SJCRH30 (cell line): ENCODE results near the gene GPR17. TPM values are rescaled to one million over a fixed set of nuclear protein-coding genes. Genes with fewer than 3 reads are reported as not detected.

Experiments used
- DNase-seq, 2 experiments: peaks; one replicate each; pipeline ENCODE4 v3.0.0-alpha.2; 2015 to 2020
- H3K27ac ChIP-seq: fragments of 250-450 bp; sonication (Bioruptor Pico); 2 replicates; pipeline ENCODE4 v1.5.1; 2020; ENCODE audit warnings: mild to moderate bottlenecking, moderate library complexity
- H3K27me3 ChIP-seq: fragments of 250-450 bp; sonication (Bioruptor Pico); 2 replicates; pipeline ENCODE4 v1.5.1; 2020; ENCODE audit warnings: mild to moderate bottlenecking, moderate library complexity
- H3K36me3 ChIP-seq: fragments of 250-450 bp; sonication (Bioruptor Pico); 2 replicates; pipeline ENCODE4 v1.5.1; 2020; ENCODE audit warnings: mild to moderate bottlenecking, moderate library complexity
- H3K4me1 ChIP-seq: fragments of 250-450 bp; sonication (Bioruptor Pico); 2 replicates; pipeline ENCODE4 v1.5.1; 2020; ENCODE audit warnings: mild to moderate bottlenecking, moderate library complexity
- H3K4me3 ChIP-seq: fragments of 250-450 bp; sonication (Bioruptor Pico); 2 replicates; pipeline ENCODE4 v1.5.1; 2020; ENCODE audit warnings: mild to moderate bottlenecking, moderate library complexity
- H3K9me3 ChIP-seq: fragments of 250-450 bp; sonication (Bioruptor Pico); replicated peaks from 2 replicates; pipeline ENCODE4 v1.5.1; 2020; ENCODE audit warnings: mild to moderate bottlenecking, moderate library complexity
- total RNA-seq: library from RNA; depleted of rRNA; stranded (reverse); fragments of >200 nt; shearing (Covaris generic); gene quantifications from 2 replicates; pipeline ENCODE4 v1.2.3, GENCODE V29; 2014

Gene GPR17
- total RNA-seq, 1 experiment from 2014 or later: not detected

DNA sequence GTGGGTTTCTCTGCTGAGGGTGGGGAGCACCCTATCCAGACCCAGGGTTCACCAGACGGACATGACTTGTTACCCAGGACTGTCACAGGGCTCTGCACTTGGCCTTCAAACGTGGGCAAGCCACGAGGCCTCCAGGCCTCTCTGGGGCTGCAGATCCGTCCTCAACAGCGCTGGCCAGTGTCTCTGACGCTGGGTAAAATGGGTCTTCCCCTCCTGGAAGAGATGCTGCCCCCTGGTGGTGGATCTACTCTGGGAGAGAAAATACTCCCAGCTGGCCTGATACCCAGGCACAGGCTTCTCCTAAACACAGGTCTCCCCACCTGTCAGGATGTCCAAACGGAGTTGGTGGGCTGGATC lies 3.7 kb downstream of the GPR17 start:
- no peak overlapping the region for H3K4me3 ChIP-seq
- H3K36me3 ChIP-seq: no peaks in the 10 kb centered on the region
- peak; percentile 87 to 91 for DNase-seq
- H3K4me1 ChIP-seq: peaks cover 9% of the 10 kb centered on the region
- H3K27me3 ChIP-seq: no peaks in the 10 kb centered on the region
- H3K27ac ChIP-seq: no peak overlapping the region
- no peaks in the 10 kb centered on the region for H3K9me3 ChIP-seq

DNA sequence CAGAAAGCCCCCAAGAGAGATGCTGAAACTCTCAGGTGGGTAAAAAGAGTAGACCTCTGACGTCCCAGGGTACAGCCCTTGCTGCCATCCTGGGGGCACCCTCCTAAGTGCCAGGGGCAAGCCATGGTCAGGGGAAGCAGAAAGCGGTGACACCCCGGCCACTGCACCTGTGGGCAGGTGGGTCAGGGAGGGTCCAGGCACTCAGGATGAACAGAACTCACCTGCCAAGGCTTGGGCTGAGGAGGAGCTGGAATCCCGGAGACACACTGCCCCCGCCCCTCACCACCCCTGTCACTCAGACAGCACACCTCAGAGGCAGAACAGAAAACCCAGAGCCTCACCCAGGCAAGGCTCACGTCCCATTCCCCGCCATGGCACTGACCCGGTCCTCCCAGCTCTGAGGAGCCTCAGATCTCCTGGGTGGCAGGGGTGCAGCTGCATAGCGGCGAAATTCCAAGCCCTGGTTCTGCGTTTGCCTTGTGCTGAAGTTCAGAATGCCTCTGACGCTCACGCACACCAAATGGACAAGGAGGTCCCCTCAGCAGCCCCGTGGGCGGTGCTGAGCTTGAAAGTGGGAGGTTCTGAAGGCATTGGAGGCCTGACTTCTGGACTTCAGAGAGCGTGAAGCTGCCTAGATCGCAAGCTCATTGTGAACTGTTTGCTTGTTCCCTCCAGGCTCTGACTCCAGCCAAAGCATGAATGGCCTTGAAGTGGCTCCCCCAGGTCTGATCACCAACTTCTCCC lies 4.3 kb downstream of the GPR17 start:
- peaks cover 9% of the 10 kb centered on the region for H3K4me1 ChIP-seq

DNA sequence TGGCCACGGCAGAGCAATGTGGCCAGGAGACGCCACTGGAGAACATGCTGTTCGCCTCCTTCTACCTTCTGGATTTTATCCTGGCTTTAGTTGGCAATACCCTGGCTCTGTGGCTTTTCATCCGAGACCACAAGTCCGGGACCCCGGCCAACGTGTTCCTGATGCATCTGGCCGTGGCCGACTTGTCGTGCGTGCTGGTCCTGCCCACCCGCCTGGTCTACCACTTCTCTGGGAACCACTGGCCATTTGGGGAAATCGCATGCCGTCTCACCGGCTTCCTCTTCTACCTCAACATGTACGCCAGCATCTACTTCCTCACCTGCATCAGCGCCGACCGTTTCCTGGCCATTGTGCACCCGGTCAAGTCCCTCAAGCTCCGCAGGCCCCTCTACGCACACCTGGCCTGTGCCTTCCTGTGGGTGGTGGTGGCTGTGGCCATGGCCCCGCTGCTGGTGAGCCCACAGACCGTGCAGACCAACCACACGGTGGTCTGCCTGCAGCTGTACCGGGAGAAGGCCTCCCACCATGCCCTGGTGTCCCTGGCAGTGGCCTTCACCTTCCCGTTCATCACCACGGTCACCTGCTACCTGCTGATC lies 4.9 kb downstream of the GPR17 start:
- Histone ChIP-seq H3K27ac (no peak overlapping the region), H3K4me3 (no peak overlapping the region), H3K4me1 (peaks cover 13% of the 10 kb centered on the region), H3K9me3 (no peaks in the 10 kb centered on the region), H3K27me3 (no peaks in the 10 kb centered on the region), H3K36me3 (no peaks in the 10 kb centered on the region)
- no peak for DNase-seq

More for the DNA sequence above, 4.3 kb downstream of the GPR17 start:
- Histone ChIP-seq H3K9me3 (no peaks in the 10 kb centered on the region), H3K27me3 (no peaks in the 10 kb centered on the region), H3K27ac (no peak overlapping the region), H3K36me3 (no peaks in the 10 kb centered on the region), H3K4me3 (no peak overlapping the region)
- DNase-seq: no peak

DNA sequence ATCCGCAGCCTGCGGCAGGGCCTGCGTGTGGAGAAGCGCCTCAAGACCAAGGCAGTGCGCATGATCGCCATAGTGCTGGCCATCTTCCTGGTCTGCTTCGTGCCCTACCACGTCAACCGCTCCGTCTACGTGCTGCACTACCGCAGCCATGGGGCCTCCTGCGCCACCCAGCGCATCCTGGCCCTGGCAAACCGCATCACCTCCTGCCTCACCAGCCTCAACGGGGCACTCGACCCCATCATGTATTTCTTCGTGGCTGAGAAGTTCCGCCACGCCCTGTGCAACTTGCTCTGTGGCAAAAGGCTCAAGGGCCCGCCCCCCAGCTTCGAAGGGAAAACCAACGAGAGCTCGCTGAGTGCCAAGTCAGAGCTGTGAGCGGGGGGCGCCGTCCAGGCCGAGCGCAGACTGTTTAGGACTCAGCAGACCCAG lies 5.4 kb downstream of the GPR17 start:
- Histone ChIP-seq H3K27ac (no peak overlapping the region), H3K36me3 (no peaks in the 10 kb centered on the region), H3K9me3 (no peaks in the 10 kb centered on the region), H3K4me1 (peaks cover 13% of the 10 kb centered on the region), H3K27me3 (no peaks in the 10 kb centered on the region), H3K4me3 (no peak overlapping the region)
- no peak for DNase-seq

DNA sequence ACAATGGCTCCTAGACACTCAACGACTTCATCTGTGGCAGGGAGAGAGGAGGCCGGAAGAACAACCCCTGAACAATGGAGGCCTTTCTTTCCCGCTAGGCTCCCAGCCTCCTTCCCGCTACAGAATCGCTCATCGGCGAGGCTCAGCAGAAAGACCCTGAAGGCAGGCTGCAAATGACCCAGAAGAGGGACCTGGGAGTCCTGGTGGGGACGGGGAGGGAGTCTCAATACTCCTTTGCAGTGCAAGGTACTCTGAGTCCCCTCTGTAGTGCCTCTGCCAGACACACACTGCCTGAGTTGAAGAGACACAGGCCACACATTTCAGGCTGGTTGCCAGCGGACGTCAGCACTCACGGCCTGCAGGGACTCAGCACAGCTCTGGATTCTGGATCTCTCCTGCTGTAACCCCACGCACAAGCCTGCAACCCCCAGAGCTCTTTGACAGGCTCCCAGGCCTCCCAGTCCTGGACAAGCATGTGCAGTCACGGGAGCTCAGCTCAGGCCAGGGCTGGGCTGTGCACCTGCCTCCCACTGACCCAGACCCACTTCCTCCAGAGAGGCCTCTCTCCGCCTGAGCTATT lies 6.1 kb downstream of the GPR17 start:
- H3K9me3 ChIP-seq: no peaks in the 10 kb centered on the region
- no peak overlapping the region for H3K27ac ChIP-seq
- DNase-seq: no peak
- H3K36me3 ChIP-seq: no peaks in the 10 kb centered on the region
- no peak overlapping the region for H3K4me3 ChIP-seq
- peaks cover 13% of the 10 kb centered on the region for H3K4me1 ChIP-seq
- H3K27me3 ChIP-seq: no peaks in the 10 kb centered on the region

DNA sequence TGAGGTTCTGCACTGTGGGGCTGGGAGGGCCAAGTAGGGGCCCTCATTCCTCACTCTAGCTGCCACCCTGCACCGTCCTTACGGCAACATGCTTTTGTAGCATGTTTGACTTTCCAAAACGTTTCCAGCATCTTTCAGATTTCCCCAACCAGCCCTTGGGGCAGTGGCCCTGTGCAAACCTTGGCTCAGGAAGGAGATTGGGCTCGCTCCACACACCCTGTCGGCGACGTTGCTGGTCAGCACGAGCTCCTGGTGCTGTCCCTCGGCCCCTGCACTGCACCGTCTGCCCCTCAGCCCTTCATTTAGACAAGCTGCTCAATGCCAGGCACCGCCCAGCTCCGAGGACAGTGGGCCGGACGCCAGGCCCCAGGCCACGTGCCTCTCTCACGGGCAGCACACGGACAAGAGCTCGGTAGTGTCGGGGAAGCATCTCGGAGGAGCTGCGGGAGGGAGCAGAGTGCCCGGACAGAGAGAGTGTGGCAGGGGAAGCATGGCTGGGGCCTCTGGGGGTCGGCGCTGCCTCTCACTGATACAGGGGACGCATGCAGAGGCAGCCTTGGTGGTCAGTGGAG lies 6.9 kb downstream of the GPR17 start:
- Histone ChIP-seq H3K4me3 (no peak overlapping the region), H3K27ac (no peak overlapping the region), H3K36me3 (no peaks in the 10 kb centered on the region), H3K4me1 (peaks cover 13% of the 10 kb centered on the region), H3K9me3 (no peaks in the 10 kb centered on the region), H3K27me3 (no peaks in the 10 kb centered on the region)
- DNase-seq: no peak

DNA sequence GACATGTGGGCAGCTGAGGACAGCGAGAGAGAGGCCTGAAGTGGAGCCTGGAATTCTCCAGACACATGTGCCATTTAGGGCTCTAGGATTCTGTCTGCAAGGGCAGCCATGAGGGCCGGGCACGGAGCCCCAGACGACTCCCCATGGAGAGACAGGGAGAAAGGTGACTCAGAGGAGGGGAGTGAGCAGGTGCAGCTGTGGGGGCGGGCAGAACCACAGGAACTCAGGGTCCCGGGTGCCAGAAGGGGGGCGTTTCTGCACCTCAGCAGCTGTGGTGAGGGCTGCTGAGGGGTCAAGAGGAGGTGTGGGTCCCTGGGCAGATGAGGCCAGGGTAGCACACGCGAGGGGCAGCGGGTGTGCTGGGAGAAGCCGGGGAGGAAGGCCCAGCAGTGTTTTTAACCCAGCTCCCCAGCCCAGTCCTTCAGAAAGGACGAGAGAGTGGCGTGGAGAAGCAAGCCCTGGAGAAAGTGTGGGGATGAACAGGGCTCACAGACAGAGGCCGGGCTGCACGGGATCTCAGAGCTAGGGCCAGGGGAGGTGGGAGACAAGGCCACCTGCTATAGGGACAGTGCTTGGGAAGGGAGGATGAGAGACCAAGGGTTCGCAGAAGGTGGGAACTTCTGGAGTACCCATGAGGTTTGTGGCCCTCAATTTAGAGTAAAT lies 7.6 kb downstream of the GPR17 start:
- no peak overlapping the region for H3K4me3 ChIP-seq
- H3K36me3 ChIP-seq: no peaks in the 10 kb centered on the region
- H3K9me3 ChIP-seq: no peaks in the 10 kb centered on the region
- peaks cover 13% of the 10 kb centered on the region for H3K4me1 ChIP-seq
- DNase-seq: peak; percentile 52 to 55
- H3K27ac ChIP-seq: no peak overlapping the region
- H3K27me3 ChIP-seq: no peaks in the 10 kb centered on the region

DNA sequence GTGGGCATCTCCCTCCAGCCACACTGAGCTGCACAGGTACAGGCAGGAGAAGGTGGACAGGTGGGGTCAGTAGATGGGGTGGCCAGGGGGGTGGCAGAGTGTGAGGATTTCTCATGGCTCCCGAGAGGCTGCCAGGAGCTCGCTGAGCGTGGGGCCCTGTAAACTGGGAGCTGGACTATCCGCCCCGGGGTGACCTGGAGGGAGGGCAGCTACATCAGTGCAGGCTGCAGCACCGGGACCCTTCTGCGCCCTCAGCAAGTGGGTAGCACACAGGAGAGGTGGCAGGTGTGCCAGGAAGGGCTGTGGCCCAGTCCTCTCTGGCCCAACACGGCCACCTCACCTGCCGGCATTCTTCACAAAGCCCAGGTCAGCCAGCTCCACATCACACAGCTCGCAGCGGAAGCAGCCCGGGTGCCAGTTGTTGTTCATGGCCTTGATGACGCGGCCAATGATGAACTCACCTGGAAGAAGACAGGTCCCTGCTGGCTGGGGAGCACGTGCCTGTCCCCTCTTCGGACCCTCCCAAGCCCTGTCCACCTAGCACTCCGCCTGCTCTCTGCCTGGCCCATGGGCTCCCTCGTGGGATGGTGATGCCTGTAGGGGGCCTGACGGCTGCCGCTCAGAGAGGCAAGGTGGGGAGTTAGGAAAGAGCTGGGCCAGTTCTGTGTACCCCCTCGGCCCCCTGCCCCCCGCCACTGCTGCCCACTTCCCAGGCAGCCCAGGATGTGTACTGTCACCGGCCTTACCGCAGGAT lies 8.3 kb downstream of the GPR17 start:
- H3K4me1 ChIP-seq: peaks cover 13% of the 10 kb centered on the region
- DNase-seq: no peak
- no peaks in the 10 kb centered on the region for H3K9me3 ChIP-seq
- H3K36me3 ChIP-seq: no peaks in the 10 kb centered on the region
- H3K27me3 ChIP-seq: no peaks in the 10 kb centered on the region
- H3K27ac ChIP-seq: no peak overlapping the region
- H3K4me3 ChIP-seq: no peak overlapping the region

DNA sequence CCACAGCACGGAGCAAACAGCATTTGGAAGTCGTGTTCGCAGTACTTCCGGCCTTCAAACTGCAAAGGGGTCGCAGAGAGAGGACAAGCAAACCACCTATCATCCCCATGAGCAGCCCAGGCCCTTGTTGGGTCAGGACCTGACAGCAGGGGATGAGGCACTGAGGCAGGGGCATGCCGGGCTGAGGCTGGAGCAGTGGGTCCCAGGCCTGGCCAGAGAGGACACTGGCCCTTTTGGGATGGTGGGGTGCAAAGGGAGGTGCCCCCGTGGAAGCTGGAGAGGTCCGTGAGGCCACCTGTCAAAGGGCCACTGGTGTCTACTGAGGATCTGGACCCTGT lies 8.9 kb downstream of the GPR17 start:
- H3K27ac ChIP-seq: no peak overlapping the region

DNA sequence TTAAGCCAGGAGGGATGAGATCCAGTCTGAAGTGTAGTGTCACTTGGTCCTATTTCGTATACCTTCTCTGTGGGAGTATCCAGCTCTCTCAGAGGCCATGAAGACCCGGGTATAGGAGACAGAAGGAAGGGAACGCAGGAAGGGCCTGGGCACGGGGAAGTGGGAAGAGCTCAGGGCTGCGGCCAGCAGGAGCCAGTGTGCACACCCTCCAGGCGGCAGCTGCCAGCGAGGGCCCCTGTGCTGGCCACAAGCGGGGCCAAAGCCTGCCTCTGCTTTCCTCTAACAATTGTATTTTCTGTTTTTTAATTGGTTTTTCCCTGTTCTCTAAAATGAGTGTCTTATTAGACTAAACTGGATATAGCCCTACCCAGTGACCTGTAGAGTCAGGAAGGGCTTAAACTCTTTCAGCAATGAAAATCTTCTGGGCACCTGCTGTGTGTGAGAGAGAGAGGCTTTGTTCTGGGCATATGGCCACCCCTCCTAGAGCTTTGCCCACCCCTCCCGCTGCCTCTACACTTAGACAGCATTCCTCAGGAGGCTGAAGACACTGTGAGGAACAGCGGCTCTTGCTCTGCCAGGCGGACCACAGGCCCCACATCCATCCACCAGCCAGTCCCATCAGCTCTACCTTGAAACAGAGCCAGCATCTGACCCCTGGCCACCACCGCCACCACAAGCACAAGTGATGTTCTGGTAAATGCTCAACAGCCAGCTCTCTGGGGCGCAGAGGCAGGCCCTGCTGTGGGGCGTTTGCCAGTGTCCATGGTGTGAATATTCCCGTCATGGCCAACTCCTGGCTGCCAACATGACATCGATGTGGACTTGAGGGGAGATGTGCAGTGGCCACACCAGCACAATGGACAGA lies 9.5 kb downstream of the GPR17 start:
- H3K4me3 ChIP-seq: no peak overlapping the region
- H3K27ac ChIP-seq: no peak overlapping the region
- DNase-seq: peak in 1 of 2 experiments; percentile 49
- H3K36me3 ChIP-seq: no peaks in the 10 kb centered on the region
- no peaks in the 10 kb centered on the region for H3K27me3 ChIP-seq
- H3K9me3 ChIP-seq: no peaks in the 10 kb centered on the region
- H3K4me1 ChIP-seq: peaks cover 13% of the 10 kb centered on the region

More for the DNA sequence above, 8.9 kb downstream of the GPR17 start:
- H3K36me3 ChIP-seq: no peaks in the 10 kb centered on the region
- no peaks in the 10 kb centered on the region for H3K27me3 ChIP-seq
- peaks cover 13% of the 10 kb centered on the region for H3K4me1 ChIP-seq
- H3K4me3 ChIP-seq: no peak overlapping the region
- DNase-seq: no peak
- no peaks in the 10 kb centered on the region for H3K9me3 ChIP-seq

DNA sequence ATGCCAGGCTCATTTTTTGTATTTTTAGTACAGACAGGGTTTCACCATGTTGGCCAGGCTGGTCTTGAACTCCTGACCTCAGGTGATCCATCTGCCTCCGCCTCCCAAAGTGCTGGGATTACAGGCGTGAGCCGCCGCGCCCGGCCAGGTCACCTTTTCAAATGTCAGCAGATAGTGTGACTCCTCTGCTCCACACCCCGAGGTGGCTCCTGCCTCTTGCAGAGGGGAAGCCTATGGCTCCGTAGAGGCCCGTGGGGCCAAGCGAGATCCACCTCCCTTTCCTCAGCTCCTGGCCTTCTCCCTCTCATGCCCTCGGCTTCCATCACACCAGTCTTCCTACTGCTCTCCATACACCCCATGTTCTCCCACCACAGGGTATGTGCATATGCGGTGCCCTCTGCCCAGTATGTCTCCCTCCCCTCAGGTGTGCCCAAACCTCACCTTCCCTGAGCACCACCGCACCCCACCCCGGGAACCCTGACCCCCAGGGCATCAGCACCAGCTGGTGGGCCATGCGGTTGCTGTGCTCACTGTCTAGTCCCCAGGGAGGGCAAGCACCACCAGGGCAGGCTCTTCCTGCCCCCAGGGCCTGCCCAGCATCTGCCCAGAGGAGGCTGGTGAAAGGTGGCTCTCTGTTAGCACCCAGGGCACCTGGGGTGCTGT lies 10.7 kb downstream of the GPR17 start:
- Histone ChIP-seq H3K27me3 (no peaks in the 10 kb centered on the region), H3K36me3 (no peaks in the 10 kb centered on the region), H3K27ac (no peak overlapping the region), H3K4me3 (no peak overlapping the region), H3K9me3 (no peaks in the 10 kb centered on the region), H3K4me1 (peaks cover 13% of the 10 kb centered on the region)
- DNase-seq: no peak

DNA sequence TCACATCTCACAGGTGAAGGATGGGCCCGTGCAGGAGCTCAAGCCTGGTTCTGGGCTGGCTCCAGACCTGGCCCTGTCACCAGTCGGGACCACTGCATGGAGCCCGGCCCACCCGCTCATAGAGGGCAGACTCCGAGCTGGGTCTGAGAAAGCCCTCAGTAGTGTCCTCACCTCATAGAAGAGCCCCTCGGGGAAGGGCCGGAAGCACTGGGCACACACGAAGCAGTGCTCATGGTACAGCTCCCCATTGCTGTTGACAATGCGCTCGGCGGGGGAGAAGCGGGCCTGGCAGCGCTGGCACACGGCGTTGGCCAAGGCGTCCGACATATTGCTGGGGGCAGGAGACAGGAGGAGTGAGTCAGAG lies 11.3 kb downstream of the GPR17 start:
- Histone ChIP-seq H3K27me3 (no peaks in the 10 kb centered on the region), H3K4me1 (peaks cover 13% of the 10 kb centered on the region), H3K4me3 (no peak overlapping the region), H3K9me3 (no peaks in the 10 kb centered on the region), H3K27ac (no peak overlapping the region), H3K36me3 (no peaks in the 10 kb centered on the region)
- DNase-seq: no peak

DNA sequence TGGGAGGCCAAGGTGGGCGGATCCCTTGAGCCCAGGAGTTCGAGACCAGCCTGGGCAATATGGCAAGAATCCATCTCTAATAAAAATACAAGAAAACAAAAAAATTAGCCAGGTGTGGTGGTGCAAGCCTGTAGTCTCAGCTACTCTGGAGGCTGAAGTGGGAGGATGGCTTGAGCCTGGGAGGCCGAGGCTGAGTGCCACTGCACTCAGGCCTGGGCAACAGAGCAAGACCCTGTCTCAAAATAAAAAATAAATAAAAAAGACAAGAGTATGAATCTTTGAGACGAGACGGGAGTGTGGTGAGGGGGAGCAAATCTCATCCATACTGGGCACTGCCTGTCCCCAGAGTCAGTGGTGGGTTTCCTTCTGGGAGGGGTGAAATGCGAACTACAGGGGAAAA lies 12.2 kb downstream of the GPR17 start:
- Histone ChIP-seq H3K27ac (no peak overlapping the region), H3K27me3 (no peaks in the 10 kb centered on the region), H3K9me3 (no peaks in the 10 kb centered on the region), H3K36me3 (no peaks in the 10 kb centered on the region), H3K4me1 (peaks cover 10% of the 10 kb centered on the region), H3K4me3 (no peak overlapping the region)
- DNase-seq: no peak
